ENCODE measurements around the gene RNF114. TPM values are rescaled to one million over a fixed set of nuclear protein-coding genes. Genes with fewer than 3 reads are reported as not detected.
A peak's percentile ranks its signal among the peaks of the same experiment; 100 is the strongest.

Gene RNF114
- total RNA-seq, 1 donor from 2014 or later: 62.9 TPM

DNA sequence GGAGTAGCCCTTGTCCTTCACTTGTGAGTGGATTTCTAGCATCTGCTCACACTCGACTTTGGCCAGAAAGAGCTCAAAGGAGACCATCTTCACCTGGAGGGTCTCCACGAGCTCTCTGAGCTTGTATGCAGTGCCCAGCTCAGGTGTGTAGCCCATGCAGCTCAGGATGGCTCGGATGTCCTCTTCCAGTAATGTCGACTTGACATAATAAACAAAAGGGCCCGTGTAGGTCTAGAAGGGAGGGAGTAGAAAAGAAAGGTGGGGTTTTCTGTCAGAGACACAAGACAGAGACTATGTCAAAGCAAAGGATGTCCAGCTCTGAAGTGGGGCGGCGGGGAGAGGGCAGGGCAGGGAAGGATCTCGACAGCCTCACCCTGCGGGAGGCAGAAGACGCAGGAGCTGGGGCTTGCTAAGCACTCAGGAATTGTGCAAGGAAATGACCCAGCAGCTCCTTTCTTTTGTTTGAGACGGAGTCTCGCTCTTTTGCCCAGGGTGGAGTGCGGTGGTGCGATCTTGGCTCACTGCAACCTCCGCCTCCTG is 29.5 kb upstream of the RNF114 start:
- TF ChIP-seq, protein P1, sequence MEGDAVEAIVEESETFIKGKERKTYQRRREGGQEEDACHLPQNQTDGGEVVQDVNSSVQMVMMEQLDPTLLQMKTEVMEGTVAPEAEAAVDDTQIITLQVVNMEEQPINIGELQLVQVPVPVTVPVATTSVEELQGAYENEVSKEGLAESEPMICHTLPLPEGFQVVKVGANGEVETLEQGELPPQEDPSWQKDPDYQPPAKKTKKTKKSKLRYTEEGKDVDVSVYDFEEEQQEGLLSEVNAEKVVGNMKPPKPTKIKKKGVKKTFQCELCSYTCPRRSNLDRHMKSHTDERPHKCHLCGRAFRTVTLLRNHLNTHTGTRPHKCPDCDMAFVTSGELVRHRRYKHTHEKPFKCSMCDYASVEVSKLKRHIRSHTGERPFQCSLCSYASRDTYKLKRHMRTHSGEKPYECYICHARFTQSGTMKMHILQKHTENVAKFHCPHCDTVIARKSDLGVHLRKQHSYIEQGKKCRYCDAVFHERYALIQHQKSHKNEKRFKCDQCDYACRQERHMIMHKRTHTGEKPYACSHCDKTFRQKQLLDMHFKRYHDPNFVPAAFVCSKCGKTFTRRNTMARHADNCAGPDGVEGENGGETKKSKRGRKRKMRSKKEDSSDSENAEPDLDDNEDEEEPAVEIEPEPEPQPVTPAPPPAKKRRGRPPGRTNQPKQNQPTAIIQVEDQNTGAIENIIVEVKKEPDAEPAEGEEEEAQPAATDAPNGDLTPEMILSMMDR (conservative IDR thresholded peaks at IDR 0.05): no peak
- Mint-ChIP-seq H3K27me3 (no peaks in the 10 kb centered on the region), H3K4me1 (ENCODE audit: unreplicated experiment) (peaks cover 14% of the 10 kb centered on the region), H3K36me3 (peaks cover 16% of the 10 kb centered on the region), H3K9me3 (no peaks in the 10 kb centered on the region), H3K4me3 (no peak overlapping the region), H3K27ac (no peak overlapping the region)
- DNase-seq (ENCODE audit: extremely low spot score, unreplicated experiment): no peak

DNA sequence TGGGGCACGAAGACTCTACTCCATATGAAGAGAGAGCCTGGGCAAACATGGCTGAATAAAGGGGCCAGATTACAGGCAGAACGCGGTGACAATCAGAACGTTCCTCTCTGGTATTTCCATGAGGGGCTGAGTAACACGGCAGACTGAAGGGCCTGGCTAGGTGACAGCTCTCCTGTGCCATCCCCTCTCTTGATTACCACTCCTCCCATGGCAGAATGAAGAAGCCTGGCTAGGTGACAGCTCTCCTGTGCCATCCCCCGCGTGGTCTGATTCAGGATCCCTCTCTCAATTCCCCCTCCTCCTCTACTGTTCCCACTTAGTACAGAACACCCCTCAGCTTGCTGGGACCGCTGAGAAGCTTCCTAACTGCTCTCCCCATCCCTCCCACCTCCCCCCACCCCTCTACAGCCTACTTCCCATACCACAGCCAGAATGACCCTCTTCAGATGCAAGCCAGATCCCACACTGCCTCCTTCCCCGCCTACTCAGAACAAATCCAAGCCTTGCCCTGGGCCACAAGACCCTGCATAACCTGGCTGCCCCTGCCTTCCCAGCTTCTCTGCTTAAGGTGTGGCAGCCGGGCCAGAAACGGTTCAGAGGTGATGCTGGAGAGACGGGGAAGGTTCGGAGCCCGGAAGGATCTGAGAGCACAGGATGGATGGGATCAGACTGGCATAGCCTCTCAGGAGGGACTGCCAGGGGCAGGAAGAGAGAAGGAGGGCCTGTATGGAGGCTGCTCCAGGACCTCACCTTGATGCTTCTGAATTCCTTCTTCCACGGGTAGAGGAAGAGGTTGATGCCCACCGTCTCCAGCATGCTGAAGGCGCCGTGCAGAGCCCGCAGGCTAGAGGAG is 28.6 kb upstream of the RNF114 start:
- no peaks in the 10 kb centered on the region for H3K9me3 Mint-ChIP-seq
- H3K27me3 Mint-ChIP-seq: no peaks in the 10 kb centered on the region

DNA sequence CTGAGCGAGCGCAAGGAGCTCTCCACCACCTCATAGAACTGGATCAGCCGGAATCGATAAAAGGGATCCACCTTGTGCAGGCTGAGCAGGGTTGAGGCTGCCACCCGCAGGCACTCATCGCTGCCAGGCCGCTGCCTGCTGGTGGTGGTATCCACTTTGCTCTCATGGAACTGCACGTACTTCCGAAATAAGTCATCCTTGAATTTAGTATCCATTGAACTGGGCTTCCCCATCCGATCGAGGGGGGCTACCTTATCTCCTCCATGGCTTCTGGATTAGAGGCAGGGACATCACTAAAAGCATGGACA is 28.0 kb upstream of the RNF114 start:
- no peak overlapping the region for H3K4me3 Mint-ChIP-seq
- no peak for DNase-seq (ENCODE audit: extremely low spot score, unreplicated experiment)
- TF ChIP-seq, protein P1 (conservative IDR thresholded peaks at IDR 0.05): no peak
- no peaks in the 10 kb centered on the region for H3K27me3 Mint-ChIP-seq
- no peak overlapping the region for H3K27ac Mint-ChIP-seq
- peaks cover 16% of the 10 kb centered on the region for H3K36me3 Mint-ChIP-seq
- H3K9me3 Mint-ChIP-seq: no peaks in the 10 kb centered on the region
- peaks cover 14% of the 10 kb centered on the region for H3K4me1 Mint-ChIP-seq (ENCODE audit: unreplicated experiment)

More for the DNA sequence above, 28.6 kb upstream of the RNF114 start:
- H3K36me3 Mint-ChIP-seq: peaks cover 16% of the 10 kb centered on the region
- H3K4me1 Mint-ChIP-seq (ENCODE audit: unreplicated experiment): peaks cover 14% of the 10 kb centered on the region
- TF ChIP-seq, protein P1 (conservative IDR thresholded peaks at IDR 0.05): no peak
- H3K4me3 Mint-ChIP-seq: no peak overlapping the region
- no peak overlapping the region for H3K27ac Mint-ChIP-seq
- no peak for DNase-seq (ENCODE audit: extremely low spot score, unreplicated experiment)

DNA sequence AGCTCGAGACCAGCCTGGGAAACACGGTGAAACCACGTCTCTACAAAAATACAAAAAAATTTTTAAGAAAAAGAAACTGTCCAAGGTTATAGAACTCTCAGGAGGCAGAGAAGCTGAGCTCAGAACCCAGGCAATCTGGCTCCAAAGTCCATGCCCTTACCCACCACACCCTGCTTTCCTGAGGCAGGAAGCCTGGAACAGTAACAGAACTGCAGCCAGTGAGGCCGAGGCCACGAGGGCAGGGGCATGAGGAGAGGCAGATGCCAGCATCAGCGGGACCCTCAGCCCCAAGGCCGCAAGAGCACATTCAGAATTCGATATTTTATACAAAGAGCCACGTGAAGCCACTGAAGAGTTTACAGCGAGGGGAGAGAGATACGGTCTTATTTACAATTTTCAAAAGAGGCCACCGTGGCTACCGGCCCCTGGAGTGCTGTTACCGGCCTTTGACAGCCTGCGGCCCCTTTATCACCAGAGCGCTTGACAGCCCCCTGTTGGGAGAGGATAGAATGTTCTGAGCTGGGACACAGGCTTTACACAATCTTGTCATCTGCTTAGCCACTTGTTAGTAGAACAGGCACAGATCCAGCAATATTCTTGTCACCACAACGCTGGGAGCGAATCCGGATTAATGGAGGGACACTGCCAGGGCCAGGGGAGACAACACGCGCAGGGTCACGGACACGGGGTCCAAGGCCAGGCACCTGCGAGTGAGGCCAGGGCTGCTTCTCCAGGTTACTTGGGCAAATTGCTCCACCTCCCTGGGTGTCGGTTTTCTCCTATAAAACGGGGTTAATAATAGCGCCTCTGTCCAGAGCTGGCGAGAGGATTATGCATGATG is 26.5 kb upstream of the RNF114 start:
- H3K27me3 Mint-ChIP-seq: no peaks in the 10 kb centered on the region
- TF ChIP-seq, protein P1 (conservative IDR thresholded peaks at IDR 0.05): peak; percentile 67
- DNase-seq (ENCODE audit: extremely low spot score, unreplicated experiment): no peak
- peak overlapping the region; percentile 73 for H3K4me3 Mint-ChIP-seq
- peaks cover 12% of the 10 kb centered on the region for H3K36me3 Mint-ChIP-seq
- no peaks in the 10 kb centered on the region for H3K9me3 Mint-ChIP-seq
- peak overlapping the region; percentile 82 for H3K27ac Mint-ChIP-seq
- peaks cover 29% of the 10 kb centered on the region for H3K4me1 Mint-ChIP-seq (ENCODE audit: unreplicated experiment)

DNA sequence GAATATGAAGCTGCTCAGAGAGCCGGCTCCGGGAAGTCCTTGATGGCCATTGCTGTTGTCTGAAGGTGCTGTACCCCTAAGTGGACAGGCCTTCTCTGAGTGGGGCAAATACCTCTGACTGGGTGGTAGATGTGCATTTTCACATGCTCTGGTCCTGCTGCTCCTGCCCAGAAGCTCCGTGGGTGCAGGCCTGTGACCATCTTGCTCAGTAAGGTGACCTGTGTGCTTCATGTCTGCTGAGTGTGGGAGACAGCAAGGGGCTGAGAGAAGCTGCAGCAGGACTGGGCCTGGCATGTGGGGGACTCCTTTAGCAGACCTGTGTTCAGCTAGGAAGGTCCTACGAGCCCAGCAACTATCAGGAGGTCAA is 25.9 kb upstream of the RNF114 start:
- Mint-ChIP-seq H3K27me3 (no peaks in the 10 kb centered on the region), H3K4me1 (ENCODE audit: unreplicated experiment) (peaks cover 30% of the 10 kb centered on the region), H3K27ac (peak overlapping the region; percentile 82), H3K9me3 (no peaks in the 10 kb centered on the region), H3K4me3 (no peak overlapping the region), H3K36me3 (peaks cover 9% of the 10 kb centered on the region)
- no peak for DNase-seq (ENCODE audit: extremely low spot score, unreplicated experiment)
- TF ChIP-seq, protein P1 (conservative IDR thresholded peaks at IDR 0.05): no peak

All from type B pancreatic cell (in vitro differentiated cells).